ENCODE data around the gene FHOD3. TPM values are rescaled to one million over a fixed set of nuclear protein-coding genes. Genes with fewer than 3 reads are reported as not detected.

FHOD3 gene
- total RNA-seq (2016; rRNA removed; fragmentation: Illumina TruSeq; extraction: Trizol), result 0.07 TPM in 1 of 2 replicates, not detected in the other
- not detected in 2 replicates for total RNA-seq (2016; cell fraction: cytosol; rRNA removed; fragmentation: Illumina TruSeq; extraction: Trizol; ENCODE audit: low read depth)
- total RNA-seq (2016; cell fraction: insoluble cytoplasmic fraction; rRNA removed; fragmentation: Illumina TruSeq; extraction: Trizol), result not detected in 2 replicates
- total RNA-seq (2016; cell fraction: membrane; rRNA removed; fragmentation: Illumina TruSeq; extraction: Trizol), result not detected in 2 replicates
- total RNA-seq (2016; cell fraction: nucleus; rRNA removed; fragmentation: Illumina TruSeq; extraction: Trizol), result 0.09 TPM in 1 of 2 replicates, not detected in the other
- polyA plus RNA-seq (2011; rRNA removed), result not detected in 2 replicates
- not detected in 2 replicates for polyA plus RNA-seq (2011; cell fraction: cytosol; rRNA removed)
- not detected in 2 replicates for polyA plus RNA-seq (2011; cell fraction: nucleus; rRNA removed)
- not detected in 2 replicates for polyA plus RNA-seq (2012)
- not detected in 2 replicates for polyA plus RNA-seq (2016; cell fraction: cytosol; fragmentation: Illumina TruSeq; extraction: Trizol; ENCODE audit: low read depth)
- polyA plus RNA-seq (2016; cell fraction: insoluble cytoplasmic fraction; fragmentation: Illumina TruSeq; extraction: Trizol; ENCODE audit: low read depth), result not detected in 2 replicates
- polyA plus RNA-seq (2016; cell fraction: membrane; fragmentation: Illumina TruSeq; extraction: Trizol; ENCODE audit: low read depth), result not detected in 2 replicates
- not detected in 2 replicates for polyA plus RNA-seq (2016; cell fraction: nucleus; fragmentation: Illumina TruSeq; extraction: Trizol; ENCODE audit: insufficient read depth, low read depth)
- not detected in 2 replicates for polyA minus RNA-seq (2011; rRNA and poly(A)+ RNA removed; ENCODE audit: low replicate concordance)
- polyA minus RNA-seq (2011; cell fraction: cytosol; rRNA and poly(A)+ RNA removed), result not detected in 2 replicates
- not detected in 2 replicates for polyA minus RNA-seq (2011; cell fraction: nucleus; rRNA and poly(A)+ RNA removed)
- percentile 12 among the genes with signal in this experiment for Bru-seq, nascent RNA
- BruChase-seq, experiment 1, labeled RNA remaining after a 6-hour chase, result percentile 8 among the genes with signal in this experiment
- percentile 14 among the genes with signal in this experiment for BruChase-seq, experiment 2, labeled RNA remaining after a 2-hour chase
- long read RNA-seq, experiment 1, result 0 reads
- long read RNA-seq, experiment 2, result 0 reads

DNA sequence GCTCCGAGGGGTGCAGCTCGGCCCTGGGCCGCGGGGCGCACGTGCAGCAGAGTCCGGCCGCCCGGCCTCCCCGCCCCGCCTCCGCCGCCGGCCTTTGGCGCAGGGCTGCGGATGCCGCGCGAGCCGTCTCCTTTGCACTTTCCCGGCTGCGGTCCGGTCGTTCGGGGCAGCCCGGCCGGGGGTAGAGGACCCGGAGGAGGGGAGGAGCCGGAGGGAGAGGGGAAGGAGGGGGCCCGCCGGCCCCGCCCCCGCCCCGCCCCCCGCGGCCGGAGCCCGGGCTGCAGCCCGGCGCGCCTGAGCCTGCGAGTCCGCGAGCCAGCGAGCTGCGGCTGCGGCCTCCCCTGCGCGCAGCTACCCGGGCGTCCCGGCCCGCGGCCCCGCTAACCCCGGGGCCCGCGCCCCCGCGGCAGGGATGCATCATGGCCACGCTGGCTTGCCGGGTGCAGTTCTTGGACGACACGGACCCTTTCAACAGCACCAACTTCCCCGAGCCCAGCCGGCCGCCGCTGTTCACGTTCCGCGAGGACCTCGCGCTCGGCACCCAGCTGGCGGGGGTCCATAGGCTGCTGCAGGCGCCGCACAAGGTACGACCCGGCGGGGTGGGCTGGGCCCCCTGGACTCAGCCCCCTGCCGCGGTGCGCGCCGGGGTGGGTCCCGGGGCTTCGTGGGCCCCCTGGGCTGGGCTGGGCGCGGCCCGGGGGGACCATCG lies at the start of gene FHOD3:
TSS of gene FHOD3 (plus strand) at position 297 of the 709 bp plus-strand sequence. CDS start at position 420, 123 bp downstream.
- Histone ChIP-seq H3K27me3 (ENCODE audit: control insufficient read depth in 1 of 2, insufficient read depth in 2 of 2, low read length in 2 of 2) (peaks cover 0 to 54% of the 10 kb centered on the region in 2 experiments; a peak in 4 of 5 replicates), H2AFZ (ENCODE audit: low read length) (no peak within 1 kb of the TSS), H4K20me1 (ENCODE audit: insufficient read depth, low read length) (no peaks in the 10 kb centered on the region), H3K4me3 (replicated peaks in 1 of 3; ENCODE audit: insufficient read depth in 1 of 3, low read depth in 2 of 3, low read length in 3 of 3) (peak within 1 kb of the TSS; percentile 47 to 69 (median 54); a peak in 5 of 6 replicates), H3K79me2 (ENCODE audit: insufficient read depth, low read length) (no peaks in the 10 kb centered on the region), H3K4me2 (ENCODE audit: low read depth, low read length) (peak within 1 kb of the TSS; percentile 88), H3K9ac (ENCODE audit: insufficient read depth, low read depth, low read length) (no peak within 1 kb of the TSS), H3K27ac (ENCODE audit: extremely low read length, insufficient read depth, low read length) (no peak within 1 kb of the TSS), H3K4me1 (ENCODE audit: insufficient read depth, low read length) (peaks cover 9% of the 10 kb centered on the region; the same call in 1 of the 2 replicates), H3K36me3 (replicated peaks in 1 of 2; ENCODE audit: control insufficient read depth in 1 of 2, insufficient read depth in 2 of 2, low read length in 2 of 2) (no peaks in the 10 kb centered on the region), H3K9me3 (ENCODE audit: low read length) (no peaks in the 10 kb centered on the region)
- WGBS (ENCODE audit: low lambda C conversion rate), result no CpG with 5 or more reads among the region's 91 CpGs
- BruUV-seq (replicated peaks), result no TSS peak
- intact Hi-C loops (cut with micrococcal nuclease; ENCODE audit: unreplicated experiment) (loop anchor here (2.0 to 5.0 kb wide), 2 partner anchors 115 to 275 kb away; no protein-coding TSS in a partner anchor), in situ Hi-C loops (cut with HindIII; ENCODE audit: extremely low pct_ligation_motif_present, low pct_unique_long_range_greater_than_20kb) (loop anchor here (10.0 kb wide), 1 partner anchor 277 kb away; no protein-coding TSS in a partner anchor)
- FAIRE-seq, result no peak
- ChIA-PET POLR2A (no interaction called here), CTCF (ENCODE audit: low intra/inter-chr PET ratio, low total read pairs) (interaction anchor here (1.4 kb wide), 2 partner anchors 274 to 459 kb away, joined by 3 to 4 read pairs; no protein-coding TSS in a partner anchor)
- ATAC-seq, result peak; percentile 75
- DNase-seq (ENCODE audit: low spot score), result no peak
- TF ChIP-seq, protein P1, sequence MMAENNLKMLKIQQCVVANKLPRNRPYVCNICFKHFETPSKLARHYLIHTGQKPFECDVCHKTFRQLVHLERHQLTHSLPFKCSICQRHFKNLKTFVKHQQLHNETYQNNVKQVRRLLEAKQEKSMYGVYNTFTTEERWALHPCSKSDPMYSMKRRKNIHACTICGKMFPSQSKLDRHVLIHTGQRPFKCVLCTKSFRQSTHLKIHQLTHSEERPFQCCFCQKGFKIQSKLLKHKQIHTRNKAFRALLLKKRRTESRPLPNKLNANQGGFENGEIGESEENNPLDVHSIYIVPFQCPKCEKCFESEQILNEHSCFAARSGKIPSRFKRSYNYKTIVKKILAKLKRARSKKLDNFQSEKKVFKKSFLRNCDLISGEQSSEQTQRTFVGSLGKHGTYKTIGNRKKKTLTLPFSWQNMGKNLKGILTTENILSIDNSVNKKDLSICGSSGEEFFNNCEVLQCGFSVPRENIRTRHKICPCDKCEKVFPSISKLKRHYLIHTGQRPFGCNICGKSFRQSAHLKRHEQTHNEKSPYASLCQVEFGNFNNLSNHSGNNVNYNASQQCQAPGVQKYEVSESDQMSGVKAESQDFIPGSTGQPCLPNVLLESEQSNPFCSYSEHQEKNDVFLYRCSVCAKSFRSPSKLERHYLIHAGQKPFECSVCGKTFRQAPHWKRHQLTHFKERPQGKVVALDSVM (CRISPR knock-in tag; IDR thresholded peaks at IDR 0.05), result 0 out of 2 replicates have a peak, but pooled peaks have one; percentile 25
- TF ChIP-seq FLYWCH1 (CRISPR knock-in tag; IDR thresholded peaks at IDR 0.05) (no peak), NFE2L1 (CRISPR knock-in tag; IDR thresholded peaks at IDR 0.05; ENCODE audit: borderline replicate concordance) (no peak), JARID2 (CRISPR knock-in tag; IDR thresholded peaks at IDR 0.05; ENCODE audit: insufficient replicate concordance) (no peak), KDM5B (CRISPR knock-in tag; IDR thresholded peaks at IDR 0.05; ENCODE audit: borderline replicate concordance) (peak; percentile 49; the same call in 1 of the 2 replicates), EZH2 (conservative IDR thresholded peaks at IDR 0.05; ENCODE audit: low read depth, low read length) (peak; percentile 40; the same call in 1 of the 2 replicates), ZNF446 (CRISPR knock-in tag; IDR thresholded peaks at IDR 0.05) (no peak), ZNF282 (IDR thresholded peaks at IDR 0.05; ENCODE audit: partially characterized antibody) (no peak), NR1H2 (CRISPR knock-in tag; IDR thresholded peaks at IDR 0.05; ENCODE audit: borderline replicate concordance, low read depth) (no peak), YY1 (IDR thresholded peaks at IDR 0.05; ENCODE audit: insufficient read depth, insufficient replicate concordance, low read depth, low read length) (no peak)
- TF ChIP-seq, protein P2, sequence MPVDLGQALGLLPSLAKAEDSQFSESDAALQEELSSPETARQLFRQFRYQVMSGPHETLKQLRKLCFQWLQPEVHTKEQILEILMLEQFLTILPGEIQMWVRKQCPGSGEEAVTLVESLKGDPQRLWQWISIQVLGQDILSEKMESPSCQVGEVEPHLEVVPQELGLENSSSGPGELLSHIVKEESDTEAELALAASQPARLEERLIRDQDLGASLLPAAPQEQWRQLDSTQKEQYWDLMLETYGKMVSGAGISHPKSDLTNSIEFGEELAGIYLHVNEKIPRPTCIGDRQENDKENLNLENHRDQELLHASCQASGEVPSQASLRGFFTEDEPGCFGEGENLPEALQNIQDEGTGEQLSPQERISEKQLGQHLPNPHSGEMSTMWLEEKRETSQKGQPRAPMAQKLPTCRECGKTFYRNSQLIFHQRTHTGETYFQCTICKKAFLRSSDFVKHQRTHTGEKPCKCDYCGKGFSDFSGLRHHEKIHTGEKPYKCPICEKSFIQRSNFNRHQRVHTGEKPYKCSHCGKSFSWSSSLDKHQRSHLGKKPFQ (CRISPR knock-in tag; IDR thresholded peaks at IDR 0.05; ENCODE audit: insufficient replicate concordance), result no peak
- TF ChIP-seq, protein P3, sequence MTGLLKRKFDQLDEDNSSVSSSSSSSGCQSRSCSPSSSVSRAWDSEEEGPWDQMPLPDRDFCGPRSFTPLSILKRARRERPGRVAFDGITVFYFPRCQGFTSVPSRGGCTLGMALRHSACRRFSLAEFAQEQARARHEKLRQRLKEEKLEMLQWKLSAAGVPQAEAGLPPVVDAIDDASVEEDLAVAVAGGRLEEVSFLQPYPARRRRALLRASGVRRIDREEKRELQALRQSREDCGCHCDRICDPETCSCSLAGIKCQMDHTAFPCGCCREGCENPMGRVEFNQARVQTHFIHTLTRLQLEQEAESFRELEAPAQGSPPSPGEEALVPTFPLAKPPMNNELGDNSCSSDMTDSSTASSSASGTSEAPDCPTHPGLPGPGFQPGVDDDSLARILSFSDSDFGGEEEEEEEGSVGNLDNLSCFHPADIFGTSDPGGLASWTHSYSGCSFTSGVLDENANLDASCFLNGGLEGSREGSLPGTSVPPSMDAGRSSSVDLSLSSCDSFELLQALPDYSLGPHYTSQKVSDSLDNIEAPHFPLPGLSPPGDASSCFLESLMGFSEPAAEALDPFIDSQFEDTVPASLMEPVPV (CRISPR knock-in tag; IDR thresholded peaks at IDR 0.05), result no peak

Measured in HepG2 (cell line).